Liver (tissue), 9 donors: ENCODE results near the gene CDC42EP3. TPM values are rescaled to one million over a fixed set of nuclear protein-coding genes. Genes with fewer than 3 reads are reported as not detected.

Experiments
- DNase-seq: peaks from one replicate; pipeline ENCODE4 v3.0.0-alpha.2; 2017; ENCODE audit warnings: low spot score
- H3K27ac ChIP-seq, 2 donors: one replicate each; pipeline ENCODE4 v1.7.0; 2013; ENCODE audit warnings: inconsistent platforms in 2 of 2, low read length in 2 of 2, control low read depth in 1 of 2, low read depth in 1 of 2, mild to moderate bottlenecking in 1 of 2
- H3K27me3 ChIP-seq, 4 donors: one replicate each; pipeline versions ENCODE4 v1.6.1 to v1.7.0; 2013; ENCODE audit warnings: low read length in 3 of 4, inconsistent platforms in 1 of 4, mild to moderate bottlenecking in 1 of 4, moderate library complexity in 1 of 4; ENCODE audit not compliant: control insufficient read depth in 4 of 4, insufficient read depth in 4 of 4
- H3K36me3 ChIP-seq, 4 donors: one replicate each; pipeline versions ENCODE4 v1.6.1 to v1.7.0; 2013; ENCODE audit warnings: low read length in 3 of 4, mild to moderate bottlenecking in 3 of 4, low read depth in 1 of 4, moderate library complexity in 1 of 4; ENCODE audit not compliant: control insufficient read depth in 4 of 4, insufficient read depth in 3 of 4
- H3K4me1 ChIP-seq, 4 donors: one replicate each; pipeline versions ENCODE4 v1.6.1 to v1.7.0; 2013; ENCODE audit warnings: low read length in 3 of 4, mild to moderate bottlenecking in 3 of 4, moderate library complexity in 1 of 4; ENCODE audit not compliant: control insufficient read depth in 4 of 4, insufficient read depth in 4 of 4
- H3K4me3 ChIP-seq, 3 donors: one replicate each; pipeline versions ENCODE4 v1.6.1 to v1.7.0; 2013; ENCODE audit warnings: low read length in 3 of 3, control low read depth in 1 of 3, low read depth in 1 of 3, mild to moderate bottlenecking in 1 of 3
- H3K9ac ChIP-seq, 2 donors: one replicate each; pipeline ENCODE4 v1.7.0; 2013; ENCODE audit warnings: low read length in 2 of 2, mild to moderate bottlenecking in 2 of 2, moderate library complexity in 2 of 2, control low read depth in 1 of 2, low read depth in 1 of 2
- H3K9me3 ChIP-seq, 4 donors: one replicate each; pipeline versions ENCODE4 v1.6.1 to v1.7.0; 2013; ENCODE audit warnings: low read length in 3 of 4; ENCODE audit not compliant: control insufficient read depth in 4 of 4
- ATF3 ChIP-seq: IDR thresholded peaks from 2 replicates; pipeline ENCODE4 v1.6.1; 2016; ENCODE audit warnings: antibody characterized with exemption
- CTCF ChIP-seq: fragments of 150-350 bp; IDR thresholded peaks from 2 replicates; pipeline ENCODE4 v1.5.1; 2017; ENCODE audit warnings: improper control_type of control experiment, low read depth, low read length; ENCODE audit not compliant: missing input control
- EGR1 ChIP-seq, 2 donors: IDR thresholded peaks; 2 replicates each; pipeline ENCODE4 v1.6.1; 2016 to 2018; ENCODE audit warnings: antibody characterized with exemption in 2 of 2, low read depth in 2 of 2
- FOXA1 ChIP-seq: IDR thresholded peaks from 2 replicates; pipeline ENCODE4 v1.6.1; 2016; ENCODE audit warnings: antibody characterized with exemption
- FOXA2 ChIP-seq: IDR thresholded peaks from 2 replicates; pipeline ENCODE4 v1.6.1; 2016; ENCODE audit warnings: antibody characterized with exemption
- GABPA ChIP-seq, 2 donors: IDR thresholded peaks in 1 of 2; conservative IDR thresholded peaks in 1 of 2; 2 replicates each; pipeline ENCODE4 v1.6.1; 2016; ENCODE audit warnings: antibody characterized with exemption in 2 of 2, mild to moderate bottlenecking in 1 of 2, moderate library complexity in 1 of 2
- HNF4A ChIP-seq, 2 donors: conservative IDR thresholded peaks; 2 replicates each; pipeline ENCODE4 v1.6.1; 2016; ENCODE audit warnings: antibody characterized with exemption in 2 of 2, mild to moderate bottlenecking in 2 of 2
- HNF4G ChIP-seq: IDR thresholded peaks from 2 replicates; pipeline ENCODE4 v1.6.1; 2016; ENCODE audit warnings: antibody characterized with exemption
- JUND ChIP-seq, 2 donors: IDR thresholded peaks; 2 replicates each; pipeline ENCODE4 v1.6.1; 2016; ENCODE audit warnings: antibody characterized with exemption in 2 of 2
- MAX ChIP-seq: IDR thresholded peaks from 2 replicates; pipeline ENCODE4 v1.6.1; 2016; ENCODE audit warnings: antibody characterized with exemption
- NR2F2 ChIP-seq: IDR thresholded peaks from 2 replicates; pipeline ENCODE4 v1.6.1; 2016; ENCODE audit warnings: antibody characterized with exemption
- RAD21 ChIP-seq, 2 donors: IDR thresholded peaks; 2 replicates each; pipeline ENCODE4 v1.6.1; 2016; ENCODE audit warnings: antibody characterized with exemption in 2 of 2, mild to moderate bottlenecking in 2 of 2
- REST ChIP-seq: IDR thresholded peaks from 2 replicates; pipeline ENCODE4 v1.6.1; 2016; ENCODE audit warnings: antibody characterized with exemption, mild to moderate bottlenecking
- RXRA ChIP-seq, 2 donors: IDR thresholded peaks; 2 replicates each; pipeline ENCODE4 v1.6.1; 2017 to 2018; ENCODE audit warnings: antibody characterized with exemption in 2 of 2, mild to moderate bottlenecking in 1 of 2
- SP1 ChIP-seq: IDR thresholded peaks from 2 replicates; pipeline ENCODE4 v1.6.1; 2018; ENCODE audit warnings: antibody characterized with exemption, mild to moderate bottlenecking
- TAF1 ChIP-seq: conservative IDR thresholded peaks from 2 replicates; pipeline ENCODE4 v1.6.1; 2016; ENCODE audit warnings: antibody characterized with exemption, mild to moderate bottlenecking
- YY1 ChIP-seq: IDR thresholded peaks from 2 replicates; pipeline ENCODE4 v1.6.1; 2016; ENCODE audit warnings: antibody characterized with exemption, mild to moderate bottlenecking
- ZBTB33 ChIP-seq: IDR thresholded peaks from 2 replicates; pipeline ENCODE4 v1.6.1; 2016; ENCODE audit warnings: antibody characterized with exemption
- WGBS: extraction: QIAGEN DNeasy Blood & Tissue Kit; methylation state at CpG from one replicate; pipeline ENCODE4 v1.1.7; 2013; 5-methylcytosine and 5-hydroxymethylcytosine counted together
- polyA plus RNA-seq, 2 donors: library from polyadenylated mRNA; stranded (reverse) in 1 of 2; unstranded in 1 of 2; fragments of 200-250 nt in 1 of 2; fragments of >200 nt in 1 of 2; fragmentation: Nextera tagmentation in 1 of 2; extraction: Ambion mirVana in 1 of 2; gene quantifications; one replicate each; pipeline versions ENCODE4 v1.2.1 to v1.2.3, GENCODE V29; 2013 to 2015
- total RNA-seq, 2 donors: library from RNA; depleted of rRNA; stranded (reverse); fragments of >200 nt; gene quantifications; one replicate each; pipeline ENCODE4 v1.2.3, GENCODE V29; 2014
- donor health status: healthy.
- donor health status: healthy.
- donor health status: healthy.
- donor health status: healthy.
- donor health status: healthy.

The CDC42EP3 gene
- total and polyA plus RNA-seq, 4 donors = 2.5 to 4.1 (median 3.3) TPM

GRCh38 chr2:37713258-37713700 is 41.8 kb upstream of the CDC42EP3 start:
- Histone ChIP-seq H3K9ac (no peak overlapping the region), H3K27ac (no peak overlapping the region), H3K27me3 (no peaks in the 10 kb centered on the region), H3K4me1 (no peaks in the 10 kb centered on the region), H3K36me3 (no peaks in the 10 kb centered on the region), H3K4me3 (no peak overlapping the region), H3K9me3 (peaks cover 0 to 8% (median 0%) of the 10 kb centered on the region in 4 donors)
- WGBS = 79% methylated on average over 3 of the region's 3 CpGs
- no peak for DNase-seq
- TF ChIP-seq ATF3 (no peak), GABPA (IDR thresholded peaks at IDR 0.05 in 1 of 2, conservative IDR thresholded peaks at IDR 0.05 in 1 of 2) (no peak), RAD21 (IDR thresholded peaks at IDR 0.05) (no peak)

GRCh38 chr2:37711831-37712230 is 40.4 kb upstream of the CDC42EP3 start:
- 95% methylated on average over 2 of the region's 2 CpGs for WGBS
- no peak for DNase-seq
- Histone ChIP-seq H3K27ac (no peak overlapping the region), H3K4me1 (no peaks in the 10 kb centered on the region), H3K27me3 (no peaks in the 10 kb centered on the region), H3K4me3 (no peak overlapping the region), H3K36me3 (no peaks in the 10 kb centered on the region), H3K9me3 (peaks cover 0 to 8% (median 0%) of the 10 kb centered on the region in 4 donors), H3K9ac (no peak overlapping the region)
- TF ChIP-seq JUND (IDR thresholded peaks at IDR 0.05) (no peak), EGR1 (IDR thresholded peaks at IDR 0.05; ENCODE audit: low read depth in 2 of 2) (no peak), MAX (no peak), FOXA1 (no peak), GABPA (IDR thresholded peaks at IDR 0.05 in 1 of 2, conservative IDR thresholded peaks at IDR 0.05 in 1 of 2) (no peak), YY1 (no peak), REST (no peak), HNF4G (no peak), ZBTB33 (no peak), HNF4A (conservative IDR thresholded peaks at IDR 0.05) (no peak), FOXA2 (no peak), TAF1 (no peak), RAD21 (IDR thresholded peaks at IDR 0.05) (no peak), RXRA (IDR thresholded peaks at IDR 0.05) (no peak), CTCF (no peak), SP1 (no peak), NR2F2 (no peak), ATF3 (no peak)
